Activated CD4-positive, CD25-positive, alpha-beta regulatory T cell (primary cell): ENCODE results near the gene MRPL51.

Experiments used
- DNase-seq, 4 experiments: peaks; one replicate each; lab custom pipeline; 2025; lab: John Stamatoyannopoulos, UW

The MRPL51 gene

GRCh38 chr12:6492838-6493496, at the start of gene MRPL51:
TSS of gene MRPL51 (minus strand) at chr12:6493262. CDS start at chr12:6493136, 126 bp downstream.
- peak; percentile 94 to 98 (median 96) for DNase-seq

- no peak for DNase-seq
Observed at GRCh38 chr12:6542209-6543009, 49.3 kb upstream of the MRPL51 start.

DNA sequence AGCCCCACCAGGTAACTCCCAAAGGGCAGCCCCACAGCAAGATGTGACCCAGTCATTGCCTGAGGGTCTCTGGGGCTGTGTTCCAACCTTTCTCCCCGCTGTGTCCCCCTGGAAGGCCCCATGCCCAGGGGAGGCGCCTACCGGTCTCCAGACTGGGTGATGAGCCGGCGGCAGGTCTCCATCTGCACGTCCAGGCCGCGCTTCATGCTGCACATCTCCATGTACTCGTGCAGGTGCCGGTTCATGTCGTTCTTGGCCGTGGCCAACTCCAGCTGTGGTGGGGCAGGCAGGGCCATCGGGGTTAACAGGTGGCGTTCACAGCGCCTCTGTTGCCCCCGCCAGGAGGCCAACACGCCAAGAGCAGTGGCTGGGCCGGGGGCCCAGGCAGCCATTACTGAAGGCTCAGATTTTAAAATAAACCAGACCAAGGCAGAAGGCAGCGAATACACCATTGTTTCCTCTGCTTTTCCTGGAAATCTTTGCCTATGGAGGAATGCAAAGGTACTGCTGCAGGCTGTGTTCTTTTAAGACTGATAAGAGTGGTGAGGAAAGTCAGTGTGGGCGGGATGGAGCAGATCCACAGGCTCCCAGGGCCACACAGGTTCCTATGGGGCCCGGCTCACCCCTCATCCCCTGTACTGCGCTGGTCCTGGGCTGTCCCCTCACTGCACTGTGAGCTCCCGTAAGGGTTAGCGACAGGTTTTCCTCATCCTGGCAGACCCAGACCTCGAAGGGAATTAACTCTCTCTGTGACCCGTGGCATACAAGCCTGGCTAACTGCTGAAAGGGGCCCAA, 48.5 kb upstream of the MRPL51 start:
- DNase-seq: no peak

- DNase-seq: peak in 2 of 4 experiments; percentile 21 to 23
Observed at GRCh38 chr12:6540181-6540877, 47.3 kb upstream of the MRPL51 start.

GRCh38 chr12:6539707-6540134, 46.7 kb upstream of the MRPL51 start:
- DNase-seq: no peak

- DNase-seq: no peak
Observed at GRCh38 chr12:6539314-6539682, 46.2 kb upstream of the MRPL51 start.

- DNase-seq: no peak
Observed at GRCh38 chr12:6538420-6539313, 45.6 kb upstream of the MRPL51 start.

DNA sequence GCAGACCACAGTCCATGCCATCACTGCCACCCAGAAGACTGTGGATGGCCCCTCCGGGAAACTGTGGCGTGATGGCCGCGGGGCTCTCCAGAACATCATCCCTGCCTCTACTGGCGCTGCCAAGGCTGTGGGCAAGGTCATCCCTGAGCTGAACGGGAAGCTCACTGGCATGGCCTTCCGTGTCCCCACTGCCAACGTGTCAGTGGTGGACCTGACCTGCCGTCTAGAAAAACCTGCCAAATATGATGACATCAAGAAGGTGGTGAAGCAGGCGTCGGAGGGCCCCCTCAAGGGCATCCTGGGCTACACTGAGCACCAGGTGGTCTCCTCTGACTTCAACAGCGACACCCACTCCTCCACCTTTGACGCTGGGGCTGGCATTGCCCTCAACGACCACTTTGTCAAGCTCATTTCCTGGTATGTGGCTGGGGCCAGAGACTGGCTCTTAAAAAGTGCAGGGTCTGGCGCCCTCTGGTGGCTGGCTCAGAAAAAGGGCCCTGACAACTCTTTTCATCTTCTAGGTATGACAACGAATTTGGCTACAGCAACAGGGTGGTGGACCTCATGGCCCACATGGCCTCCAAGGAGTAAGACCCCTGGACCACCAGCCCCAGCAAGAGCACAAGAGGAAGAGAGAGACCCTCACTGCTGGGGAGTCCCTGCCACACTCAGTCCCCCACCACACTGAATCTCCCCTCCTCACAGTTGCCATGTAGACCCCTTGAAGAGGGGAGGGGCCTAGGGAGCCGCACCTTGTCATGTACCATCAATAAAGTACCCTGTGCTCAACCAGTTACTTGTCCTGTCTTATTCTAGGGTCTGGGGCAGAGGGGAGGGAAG, 44.7 kb upstream of the MRPL51 start:
- peak; percentile 63 to 79 (median 75) for DNase-seq

GRCh38 chr12:6536894-6537579, 44.0 kb upstream of the MRPL51 start:
- DNase-seq: no peak

DNA sequence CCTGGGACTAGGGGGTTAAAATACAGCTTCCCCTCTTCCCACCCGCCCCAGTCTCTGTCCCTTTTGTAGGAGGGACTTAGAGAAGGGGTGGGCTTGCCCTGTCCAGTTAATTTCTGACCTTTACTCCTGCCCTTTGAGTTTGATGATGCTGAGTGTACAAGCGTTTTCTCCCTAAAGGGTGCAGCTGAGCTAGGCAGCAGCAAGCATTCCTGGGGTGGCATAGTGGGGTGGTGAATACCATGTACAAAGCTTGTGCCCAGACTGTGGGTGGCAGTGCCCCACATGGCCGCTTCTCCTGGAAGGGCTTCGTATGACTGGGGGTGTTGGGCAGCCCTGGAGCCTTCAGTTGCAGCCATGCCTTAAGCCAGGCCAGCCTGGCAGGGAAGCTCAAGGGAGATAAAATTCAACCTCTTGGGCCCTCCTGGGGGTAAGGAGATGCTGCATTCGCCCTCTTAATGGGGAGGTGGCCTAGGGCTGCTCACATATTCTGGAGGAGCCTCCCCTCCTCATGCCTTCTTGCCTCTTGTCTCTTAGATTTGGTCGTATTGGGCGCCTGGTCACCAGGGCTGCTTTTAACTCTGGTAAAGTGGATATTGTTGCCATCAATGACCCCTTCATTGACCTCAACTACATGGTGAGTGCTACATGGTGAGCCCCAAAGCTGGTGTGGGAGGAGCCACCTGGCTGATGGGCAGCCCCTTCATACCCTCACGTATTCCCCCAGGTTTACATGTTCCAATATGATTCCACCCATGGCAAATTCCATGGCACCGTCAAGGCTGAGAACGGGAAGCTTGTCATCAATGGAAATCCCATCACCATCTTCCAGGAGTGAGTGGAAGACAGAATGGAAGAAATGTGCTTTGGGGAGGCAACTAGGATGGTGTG, 43.1 kb upstream of the MRPL51 start:
- no peak for DNase-seq

DNA sequence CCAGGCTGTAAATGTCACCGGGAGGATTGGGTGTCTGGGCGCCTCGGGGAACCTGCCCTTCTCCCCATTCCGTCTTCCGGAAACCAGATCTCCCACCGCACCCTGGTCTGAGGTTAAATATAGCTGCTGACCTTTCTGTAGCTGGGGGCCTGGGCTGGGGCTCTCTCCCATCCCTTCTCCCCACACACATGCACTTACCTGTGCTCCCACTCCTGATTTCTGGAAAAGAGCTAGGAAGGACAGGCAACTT, 42.6 kb upstream of the MRPL51 start:
- DNase-seq: no peak

DNA sequence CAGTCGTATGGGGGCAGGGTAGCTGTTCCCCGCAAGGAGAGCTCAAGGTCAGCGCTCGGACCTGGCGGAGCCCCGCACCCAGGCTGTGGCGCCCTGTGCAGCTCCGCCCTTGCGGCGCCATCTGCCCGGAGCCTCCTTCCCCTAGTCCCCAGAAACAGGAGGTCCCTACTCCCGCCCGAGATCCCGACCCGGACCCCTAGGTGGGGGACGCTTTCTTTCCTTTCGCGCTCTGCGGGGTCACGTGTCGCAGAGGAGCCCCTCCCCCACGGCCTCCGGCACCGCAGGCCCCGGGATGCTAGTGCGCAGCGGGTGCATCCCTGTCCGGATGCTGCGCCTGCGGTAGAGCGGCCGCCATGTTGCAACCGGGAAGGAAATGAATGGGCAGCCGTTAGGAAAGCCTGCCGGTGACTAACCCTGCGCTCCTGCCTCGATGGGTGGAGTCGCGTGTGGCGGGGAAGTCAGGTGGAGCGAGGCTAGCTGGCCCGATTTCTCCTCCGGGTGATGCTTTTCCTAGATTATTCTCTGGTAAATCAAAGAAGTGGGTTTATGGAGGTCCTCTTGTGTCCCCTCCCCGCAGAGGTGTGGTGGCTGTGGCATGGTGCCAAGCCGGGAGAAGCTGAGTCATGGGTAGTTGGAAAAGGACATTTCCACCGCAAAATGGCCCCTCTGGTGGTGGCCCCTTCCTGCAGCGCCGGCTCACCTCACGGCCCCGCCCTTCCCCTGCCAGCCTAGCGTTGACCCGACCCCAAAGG, 42.1 kb upstream of the MRPL51 start:
- DNase-seq: peak; percentile 39 to 62 (median 52)

GRCh38 chr12:6534695-6534944, 41.6 kb upstream of the MRPL51 start:
- peak in 2 of 4 experiments; percentile 83 to 91 for DNase-seq

DNA sequence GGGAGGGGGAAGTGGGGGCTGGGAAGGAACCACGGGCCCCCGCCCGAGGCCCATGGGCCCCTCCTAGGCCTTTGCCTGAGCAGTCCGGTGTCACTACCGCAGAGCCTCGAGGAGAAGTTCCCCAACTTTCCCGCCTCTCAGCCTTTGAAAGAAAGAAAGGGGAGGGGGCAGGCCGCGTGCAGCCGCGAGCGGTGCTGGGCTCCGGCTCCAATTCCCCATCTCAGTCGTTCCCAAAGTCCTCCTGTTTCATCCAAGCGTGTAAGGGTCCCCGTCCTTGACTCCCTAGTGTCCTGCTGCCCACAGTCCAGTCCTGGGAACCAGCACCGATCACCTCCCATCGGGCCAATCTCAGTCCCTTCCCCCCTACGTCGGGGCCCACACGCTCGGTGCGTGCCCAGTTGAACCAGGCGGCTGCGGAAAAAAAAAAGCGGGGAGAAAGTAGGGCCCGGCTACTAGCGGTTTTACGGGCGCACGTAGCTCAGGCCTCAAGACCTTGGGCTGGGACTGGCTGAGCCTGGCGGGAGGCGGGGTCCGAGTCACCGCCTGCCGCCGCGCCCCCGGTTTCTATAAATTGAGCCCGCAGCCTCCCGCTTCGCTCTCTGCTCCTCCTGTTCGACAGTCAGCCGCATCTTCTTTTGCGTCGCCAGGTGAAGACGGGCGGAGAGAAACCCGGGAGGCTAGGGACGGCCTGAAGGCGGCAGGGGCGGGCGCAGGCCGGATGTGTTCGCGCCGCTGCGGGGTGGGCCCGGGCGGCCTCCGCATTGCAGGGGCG, 41.0 kb upstream of the MRPL51 start, which contains the start of gene GAPDH:
GAPDH (plus strand) TSS at position 595 of the 772 bp plus-strand sequence. CDS start 316 bp downstream, outside the sequence.
- peak in 3 of 4 experiments; percentile 80 to 91 (median 81) for DNase-seq

GRCh38 chr12:6533653-6533922, 40.5 kb upstream of the MRPL51 start:
- no peak for DNase-seq

GRCh38 chr12:6532927-6533652, 40.0 kb upstream of the MRPL51 start:
- no peak for DNase-seq
